ENCODE data around the gene ACBD3. TPM values are rescaled to one million over a fixed set of nuclear protein-coding genes. Genes with fewer than 3 reads are reported as not detected.

ACBD3 gene
- total RNA-seq, result 10 to 100 TPM; 26.9 to 33.3 (median 28.8) TPM
- total RNA-seq (2013), result 30.8 TPM

- intact Hi-C loops (cut with micrococcal nuclease), result loop anchor here (2.0 to 10.0 kb wide), 4 partner anchors 64 to 722 kb away; partner anchors contain the start of genes LIN9 and PARP1
- no peaks in the 10 kb centered on the region for H3K9me3 ChIP-seq (ENCODE audit: control insufficient read depth, insufficient read depth, low read length)
- no peaks in the 10 kb centered on the region for H3K27me3 Mint-ChIP-seq (ENCODE audit: low read depth in 2 of 2)
- no peak for TF ChIP-seq CTCF (IDR thresholded peaks at IDR 0.05)
- peaks cover 31% of the 10 kb centered on the region for H3K4me1 ChIP-seq (ENCODE audit: control insufficient read depth, insufficient read depth, low read length)
- no peaks in the 10 kb centered on the region for H3K36me3 ChIP-seq (ENCODE audit: control insufficient read depth, insufficient read depth, low read length)
- peaks cover 41% of the 10 kb centered on the region in 2 donors for H3K4me1 Mint-ChIP-seq
- no peaks in the 10 kb centered on the region for H3K27me3 ChIP-seq (ENCODE audit: control insufficient read depth, insufficient read depth, low read length)
- WGBS (ENCODE audit: insufficient coverage), result under 1% methylated on average over 75 of the region's 75 CpGs
- no peaks in the 10 kb centered on the region for H3K36me3 Mint-ChIP-seq
- no peaks in the 10 kb centered on the region for H3K9me3 Mint-ChIP-seq
- peak within 1 kb of the TSS; percentile 98 for H3K4me3 Mint-ChIP-seq
- peak; percentile 80 to 94 for DNase-seq
- ATAC-seq, result peak; percentile 92 to 97 (median 97)
- H3K4me3 ChIP-seq (ENCODE audit: low read length), result peak within 1 kb of the TSS; percentile 93
- peak within 1 kb of the TSS; percentile 93 for H3K27ac ChIP-seq (ENCODE audit: low read length)
- peak within 1 kb of the TSS; percentile 91 to 92 for H3K27ac Mint-ChIP-seq
Measured at GRCh38 chr1:226186124-226187018, at the start of gene ACBD3. Gene ACBD3, minus strand, starts transcription at chr1:226186741. Its CDS starts 66 bp downstream, at chr1:226186675.

GRCh38 chr1:226233806-226234205 lies 47.3 kb upstream of the ACBD3 start:
- H3K27ac Mint-ChIP-seq, result no peak overlapping the region
- Histone ChIP-seq H3K4me1 (ENCODE audit: control insufficient read depth, insufficient read depth, low read length) (no peaks in the 10 kb centered on the region), H3K27ac (ENCODE audit: low read length) (no peak overlapping the region), H3K4me3 (ENCODE audit: low read length) (no peak overlapping the region), H3K27me3 (ENCODE audit: control insufficient read depth, insufficient read depth, low read length) (no peaks in the 10 kb centered on the region), H3K9me3 (ENCODE audit: control insufficient read depth, insufficient read depth, low read length) (no peaks in the 10 kb centered on the region), H3K36me3 (ENCODE audit: control insufficient read depth, insufficient read depth, low read length) (peaks cover 4% of the 10 kb centered on the region)
- DNase-seq, result no peak
- ATAC-seq, result no peak
- no peaks in the 10 kb centered on the region for H3K27me3 Mint-ChIP-seq (ENCODE audit: low read depth in 2 of 2)
- intact Hi-C loops (cut with micrococcal nuclease), result no loop called here
- H3K4me3 Mint-ChIP-seq, result no peak overlapping the region
- H3K36me3 Mint-ChIP-seq, result no peaks in the 10 kb centered on the region
- no peaks in the 10 kb centered on the region for H3K9me3 Mint-ChIP-seq
- 69% methylated on average over 1 of the region's 3 CpGs for WGBS (ENCODE audit: insufficient coverage)
- H3K4me1 Mint-ChIP-seq, result no peaks in the 10 kb centered on the region
- no peak for TF ChIP-seq CTCF (IDR thresholded peaks at IDR 0.05)

GRCh38 chr1:226233293-226233692 lies 46.8 kb upstream of the ACBD3 start:
- Histone ChIP-seq H3K36me3 (ENCODE audit: control insufficient read depth, insufficient read depth, low read length) (peaks cover 4% of the 10 kb centered on the region), H3K4me1 (ENCODE audit: control insufficient read depth, insufficient read depth, low read length) (no peaks in the 10 kb centered on the region), H3K27ac (ENCODE audit: low read length) (no peak overlapping the region), H3K4me3 (ENCODE audit: low read length) (no peak overlapping the region), H3K27me3 (ENCODE audit: control insufficient read depth, insufficient read depth, low read length) (no peaks in the 10 kb centered on the region), H3K9me3 (ENCODE audit: control insufficient read depth, insufficient read depth, low read length) (no peaks in the 10 kb centered on the region)
- Mint-ChIP-seq H3K36me3 (no peaks in the 10 kb centered on the region), H3K9me3 (no peaks in the 10 kb centered on the region), H3K4me1 (no peaks in the 10 kb centered on the region), H3K27ac (no peak overlapping the region), H3K27me3 (ENCODE audit: low read depth in 2 of 2) (no peaks in the 10 kb centered on the region), H3K4me3 (no peak overlapping the region)
- intact Hi-C loops (cut with micrococcal nuclease), result no loop called here
- ATAC-seq, result no peak
- TF ChIP-seq CTCF (IDR thresholded peaks at IDR 0.05), result no peak
- WGBS (ENCODE audit: insufficient coverage), result 51% methylated on average over 5 of the region's 6 CpGs
- no peak for DNase-seq

Data from natural killer cell (primary cell).